HepG2 (cell line): ENCODE data around the gene KLHDC1. TPM values are rescaled to one million over a fixed set of nuclear protein-coding genes. Genes with fewer than 3 reads are reported as not detected.

Source experiments
- ATAC-seq: fragments of 200-7000 bp; cut with Tn5 transposase; 3 replicates; pipeline ENCODE4 v1.9.1; 2020; ENCODE audit warnings: mild to moderate bottlenecking, moderate library complexity
- BruUV-seq: library from RNA; stranded (reverse); fragments of 400-500 nt; replicated peaks from 2 replicates; lab custom pipeline; 2021; lab: Mats Ljungman, UMichigan
- CTCF ChIA-PET: fragments of 300-600 bp; formaldehyde crosslinking; extraction: SDS; loops from one replicate; lab custom pipeline; 2021; ENCODE audit warnings: low total read pairs, inconsistent platforms, low intra/inter-chr PET ratio; lab: Yijun Ruan, JAX
- POLR2A ChIA-PET: fragments of 350-600 bp; sonication (Branson Sonifier 250); formaldehyde crosslinking; loops from one replicate; lab custom pipeline; 2020; ENCODE audit warnings: antibody characterized with exemption, inconsistent platforms; lab: Yijun Ruan, JAX
- DNase-seq: peaks from one replicate; pipeline ENCODE4 v3.0.0-alpha.2; 2015; ENCODE audit warnings: low spot score
- FAIRE-seq: peaks from 3 replicates; lab custom pipeline; 2011; peaks lifted over from hg19 to GRCh38; lab: Jason Lieb, UNC
- H2AFZ ChIP-seq: one replicate; pipeline ENCODE4 v1.6.1; 2011; ENCODE audit warnings: low read length, inconsistent platforms
- H3K27ac ChIP-seq: fragments of 300-600 bp; 3 replicates; pipeline ENCODE4 v1.8.0; 2011; ENCODE audit warnings: mixed run types, mild to moderate bottlenecking, mixed read lengths, low read length, inconsistent platforms; ENCODE audit not compliant: insufficient read depth; ENCODE audit errors: extremely low read length
- H3K27me3 ChIP-seq, 2 experiments: fragments of 200-600 bp in 1 of 2; 2 replicates in 1 of 2; 3 replicates in 1 of 2; pipeline versions ENCODE4 v1.6.0 to v1.8.0; 2011; ENCODE audit warnings: low read length in 2 of 2, mild to moderate bottlenecking in 2 of 2, moderate library complexity in 2 of 2, inconsistent platforms in 1 of 2; ENCODE audit not compliant: insufficient read depth in 2 of 2, control insufficient read depth in 1 of 2
- H3K36me3 ChIP-seq, 2 experiments: fragments of 200-600 bp in 1 of 2; replicated peaks in 1 of 2; 2 replicates in 1 of 2; 3 replicates in 1 of 2; pipeline versions ENCODE4 v1.5.1 to v1.8.0; 2011; ENCODE audit warnings: low read length in 2 of 2, inconsistent platforms in 1 of 2; ENCODE audit not compliant: insufficient read depth in 2 of 2, control insufficient read depth in 1 of 2
- H3K4me1 ChIP-seq: 2 replicates; pipeline ENCODE4 v1.5.1; 2012; ENCODE audit warnings: low read length, inconsistent platforms; ENCODE audit not compliant: insufficient read depth
- H3K4me2 ChIP-seq: 2 replicates; pipeline ENCODE4 v1.6.0; 2011; ENCODE audit warnings: low read depth, low read length, inconsistent platforms
- H3K4me3 ChIP-seq, 3 experiments: fragments of 200-600 bp in 1 of 3; sonication (generic), shearing (Covaris generic) in 1 of 3; replicated peaks in 1 of 3; 2 replicates each; pipeline ENCODE4 v1.5.1; 2011 to 2016; ENCODE audit warnings: low read length in 3 of 3, inconsistent platforms in 2 of 3, low read depth in 2 of 3, mild to moderate bottlenecking in 2 of 3, control low read depth in 1 of 3, mixed read lengths in 1 of 3; ENCODE audit not compliant: insufficient read depth in 1 of 3
- H3K79me2 ChIP-seq: one replicate; pipeline ENCODE4 v1.6.1; 2011; ENCODE audit warnings: low read length, inconsistent platforms; ENCODE audit not compliant: insufficient read depth
- H3K9ac ChIP-seq: 2 replicates; pipeline ENCODE4 v1.6.0; 2011; ENCODE audit warnings: mild to moderate bottlenecking, low read depth, low read length, inconsistent platforms; ENCODE audit not compliant: insufficient read depth
- H3K9me3 ChIP-seq: 2 replicates; pipeline ENCODE4 v1.5.1; 2012; ENCODE audit warnings: mild to moderate bottlenecking, low read length
- H4K20me1 ChIP-seq: 2 replicates; pipeline ENCODE4 v1.6.0; 2011; ENCODE audit warnings: inconsistent platforms, mild to moderate bottlenecking, low read length, moderate library complexity; ENCODE audit not compliant: insufficient read depth
- CENPX ChIP-seq: sonication (generic); formaldehyde crosslinking; IDR thresholded peaks from 2 replicates; pipeline ENCODE4 v1.9.0; 2021; ENCODE audit warnings: mild to moderate bottlenecking, missing genetic modification reagents, moderate library complexity
- DNMT3B ChIP-seq: conservative IDR thresholded peaks from 2 replicates; pipeline ENCODE4 v1.6.1; 2016; ENCODE audit warnings: missing biosample characterization, control low read depth
- ELF3 ChIP-seq: IDR thresholded peaks from 2 replicates; pipeline ENCODE4 v1.6.1; 2016; ENCODE audit warnings: missing genetic modification reagents, missing compliant biosample characterization
- FLYWCH1 ChIP-seq: sonication (generic); formaldehyde crosslinking; IDR thresholded peaks from 2 replicates; pipeline ENCODE4 v1.8.1; 2023; ENCODE audit warnings: mild to moderate bottlenecking, missing genetic modification reagents
- GABPA ChIP-seq, 2 experiments: IDR thresholded peaks; 2 replicates each; pipeline ENCODE4 v1.6.1; 2011 to 2016; ENCODE audit warnings: low read depth in 2 of 2, low read length in 1 of 2, missing biosample characterization in 1 of 2, missing genetic modification characterization in 1 of 2
- GFI1 ChIP-seq: sonication (generic); formaldehyde crosslinking; IDR thresholded peaks from 2 replicates; pipeline ENCODE4 v1.5.0; 2020; ENCODE audit warnings: missing genetic modification reagents, mild to moderate bottlenecking, borderline replicate concordance
- HNRNPK ChIP-seq: fragments of 200-400 bp; formaldehyde crosslinking; IDR thresholded peaks from 2 replicates; pipeline ENCODE4 v1.6.1; 2018; ENCODE audit warnings: low read length, low read depth, moderate library complexity, mild to moderate bottlenecking; ENCODE audit not compliant: poor library complexity, severe bottlenecking
- SNRNP70 ChIP-seq: fragments of 200-400 bp; formaldehyde crosslinking; IDR thresholded peaks from 2 replicates; pipeline ENCODE4 v1.6.1; 2017; ENCODE audit warnings: mild to moderate bottlenecking, low read depth, low read length, moderate library complexity
- TRIM22 ChIP-seq: fragments of 450-650 bp; IDR thresholded peaks from 2 replicates; pipeline ENCODE4 v1.6.1; 2017
- XRCC5 ChIP-seq: fragments of 200-400 bp; formaldehyde crosslinking; optimal IDR thresholded peaks from 2 replicates; pipeline ENCODE3; 2017; ENCODE audit warnings: mild to moderate bottlenecking, low read length
- ZBTB46 ChIP-seq: sonication (generic); formaldehyde crosslinking; IDR thresholded peaks from 2 replicates; pipeline ENCODE4 v1.4.0; 2020; ENCODE audit warnings: mild to moderate bottlenecking, missing genetic modification reagents, borderline replicate concordance
- ZBTB7B ChIP-seq: sonication (generic); formaldehyde crosslinking; IDR thresholded peaks from 2 replicates; pipeline ENCODE4 v1.4.0; 2020; ENCODE audit warnings: missing genetic modification reagents
- ZNF205 ChIP-seq: IDR thresholded peaks from 2 replicates; pipeline ENCODE4 v1.6.1; 2018; ENCODE audit warnings: missing biosample characterization, missing genetic modification reagents
- ZNF572 ChIP-seq: sonication (generic); formaldehyde crosslinking; IDR thresholded peaks from 2 replicates; pipeline ENCODE4 v1.5.1; 2020; ENCODE audit warnings: mild to moderate bottlenecking, missing genetic modification reagents
- ZNF670 ChIP-seq: sonication (generic); formaldehyde crosslinking; IDR thresholded peaks from 2 replicates; pipeline ENCODE4 v1.8.0; 2022; ENCODE audit warnings: mild to moderate bottlenecking, missing genetic modification reagents, borderline replicate concordance
- ZNF709 ChIP-seq: sonication (generic); formaldehyde crosslinking; IDR thresholded peaks from 2 replicates; pipeline ENCODE4 v1.5.0; 2020; ENCODE audit warnings: mild to moderate bottlenecking, missing genetic modification reagents
- ZNF782 ChIP-seq: sonication (generic); formaldehyde crosslinking; IDR thresholded peaks from 2 replicates; pipeline ENCODE4 v1.4.0; 2020; ENCODE audit warnings: missing genetic modification reagents, mild to moderate bottlenecking, borderline replicate concordance
- WGBS: methylation state at CpG from one replicate; pipeline ENCODE4 v1.1.6; 2017; ENCODE audit warnings: low lambda C conversion rate; 5-methylcytosine and 5-hydroxymethylcytosine counted together
- in situ Hi-C: cut with HindIII; loops from 2 replicates; pipeline ENCODE4 v1.10.0; 2017; ENCODE audit warnings: low pct_unique_long_range_greater_than_20kb; ENCODE audit not compliant: extremely low pct_ligation_motif_present
- intact Hi-C: fragments of 100-400 bp; cut with micrococcal nuclease; formaldehyde crosslinking; loops from one replicate; pipeline ENCODE4 v1.10.0; 2022; ENCODE audit not compliant: unreplicated experiment
- polyA plus RNA-seq, 8 experiments: library from polyadenylated mRNA; depleted of rRNA in 3 of 8; stranded (reverse) in 7 of 8; unstranded in 1 of 8; fragments of >200 nt; fragmentation: Illumina TruSeq in 4 of 8; extraction: Trizol in 4 of 8; gene quantifications; 2 replicates each; pipeline versions ENCODE4 v1.2.1 to v1.2.3, GENCODE V29; 2011 to 2016; ENCODE audit warnings: low read depth in 4 of 8, missing spikeins in 1 of 8, mixed read lengths in 1 of 8; ENCODE audit not compliant: insufficient read depth in 1 of 8
- total RNA-seq, 5 experiments: library from RNA; depleted of rRNA; stranded (reverse); fragments of >200 nt; fragmentation: Illumina TruSeq; extraction: Trizol; gene quantifications; 2 replicates each; pipeline ENCODE4 v1.2.3, GENCODE V29; 2016; ENCODE audit warnings: low read depth in 1 of 5

Gene KLHDC1
- total and polyA plus RNA-seq, 2 of the 13 experiments (the other 11 are each of a cell fraction or from before 2014, with no cell fraction given) = 0.11 TPM; not detected in 1

- CTCF ChIA-PET = no interaction called here
These were observed 34.3 kb downstream of the KLHDC1 start for GRCh38 chr14:49727171-49727570.

GRCh38 chr14:49732896-49733295 lies 40.0 kb downstream of the KLHDC1 start:
- no peaks in the 10 kb centered on the region for H4K20me1 ChIP-seq
- no peak overlapping the region for H2AFZ ChIP-seq
- H3K4me2 ChIP-seq = no peak overlapping the region
- no peaks in the 10 kb centered on the region for H3K79me2 ChIP-seq
- ChIA-PET POLR2A (interaction anchor here (0.6 kb wide), 1 partner anchor 12 kb away, joined by 3 read pairs; no protein-coding TSS in a partner anchor), CTCF (no interaction called here)
- H3K4me3 ChIP-seq = no peak overlapping the region
- no peaks in the 10 kb centered on the region for H3K4me1 ChIP-seq
- no peak for TF ChIP-seq ZNF670 (CRISPR knock-in tag)
- no peak for TF ChIP-seq CENPX
- TF ChIP-seq GABPA (IDR thresholded peaks at IDR 0.05; ENCODE audit: low read depth, low read length) = no peak
- TF ChIP-seq GABPA (CRISPR knock-in tag; IDR thresholded peaks at IDR 0.05; ENCODE audit: low read depth) = no peak
- no peak for TF ChIP-seq FLYWCH1 (CRISPR knock-in tag)
- no peak for TF ChIP-seq ELF3 (CRISPR knock-in tag)
- TF ChIP-seq ZNF709 (CRISPR knock-in tag) = no peak
- no peak for TF ChIP-seq ZNF205 (CRISPR knock-in tag)
- no peak for TF ChIP-seq HNRNPK
- TF ChIP-seq TRIM22 = no peak
- H3K27ac ChIP-seq = no peak overlapping the region
- H3K9ac ChIP-seq = no peak overlapping the region
- H3K36me3 ChIP-seq = no peaks in the 10 kb centered on the region
- WGBS = 55% methylated on average over 3 of the region's 3 CpGs
- BruUV-seq = no TSS peak
- H3K27me3 ChIP-seq = no peaks in the 10 kb centered on the region
- no peak for DNase-seq
- intact Hi-C loops = no loop called here
- no peak for ATAC-seq
- no peaks in the 10 kb centered on the region for H3K9me3 ChIP-seq
- no peak for FAIRE-seq
- in situ Hi-C loops = no loop called here

More at GRCh38 chr14:49727171-49727570, 34.3 kb downstream of the KLHDC1 start:
- Histone ChIP-seq H3K79me2 (no peaks in the 10 kb centered on the region), H2AFZ (no peak overlapping the region), H3K27ac (no peak overlapping the region), H3K9me3 (no peaks in the 10 kb centered on the region), H3K4me1 (peaks cover 7% of the 10 kb centered on the region), H3K4me2 (no peak overlapping the region), H3K4me3 (no peak overlapping the region), H4K20me1 (no peaks in the 10 kb centered on the region), H3K9ac (no peak overlapping the region), H3K36me3 (no peaks in the 10 kb centered on the region), H3K27me3 (no peaks in the 10 kb centered on the region)
- FAIRE-seq = no peak
- intact Hi-C loops = no loop called here
- TF ChIP-seq ZBTB7B (no peak), SNRNP70 (no peak), GFI1 (CRISPR knock-in tag) (no peak), XRCC5 (no peak), ZNF572 (CRISPR knock-in tag) (no peak), ZNF782 (CRISPR knock-in tag) (no peak), ZBTB46 (CRISPR knock-in tag) (no peak), DNMT3B (CRISPR knock-in tag) (no peak)
- 74% methylated on average over 5 of the region's 5 CpGs for WGBS
- ATAC-seq = no peak
- peak; percentile 3 for DNase-seq
- no TSS peak for BruUV-seq
- in situ Hi-C loops = no loop called here
- POLR2A ChIA-PET = no interaction called here
